Effector CD8-positive, alpha-beta T cell (primary cell): ENCODE measurements around the gene PDGFC.

Source experiments
- DNase-seq: peaks from one replicate; lab custom pipeline; 2025; lab: John Stamatoyannopoulos, UW

Gene PDGFC

DNA sequence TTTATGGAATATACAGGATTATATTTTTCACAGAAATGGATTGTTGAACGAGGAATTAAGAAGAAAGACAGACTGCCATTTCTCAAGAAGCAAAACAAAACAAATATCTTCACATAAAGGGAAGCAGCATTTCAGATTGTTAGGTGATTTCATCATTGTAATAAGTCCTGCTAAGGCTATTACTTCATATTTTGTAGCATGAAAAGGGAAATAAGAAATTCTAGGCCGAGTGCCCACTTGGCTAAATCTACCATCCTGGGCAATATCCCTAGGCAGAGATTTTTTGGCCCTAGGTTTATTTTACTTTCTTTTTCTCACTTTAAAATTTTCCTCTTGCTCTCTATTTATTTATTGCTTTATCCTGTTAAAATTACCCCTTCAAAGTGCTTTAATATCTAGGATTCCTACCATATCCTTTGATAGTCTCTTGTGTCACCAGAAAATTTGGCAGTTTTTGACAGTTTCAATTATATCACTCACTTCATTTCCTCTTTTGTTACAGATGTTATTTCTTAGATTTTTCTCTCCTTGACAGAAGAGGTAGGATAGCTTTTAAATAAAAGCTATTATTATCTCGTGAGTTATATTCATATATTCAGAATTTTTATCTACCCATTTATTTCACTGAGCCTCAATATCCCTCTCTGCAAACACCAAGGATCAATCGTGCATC, 142.3 kb downstream of the PDGFC start:
- no peak for DNase-seq

DNA sequence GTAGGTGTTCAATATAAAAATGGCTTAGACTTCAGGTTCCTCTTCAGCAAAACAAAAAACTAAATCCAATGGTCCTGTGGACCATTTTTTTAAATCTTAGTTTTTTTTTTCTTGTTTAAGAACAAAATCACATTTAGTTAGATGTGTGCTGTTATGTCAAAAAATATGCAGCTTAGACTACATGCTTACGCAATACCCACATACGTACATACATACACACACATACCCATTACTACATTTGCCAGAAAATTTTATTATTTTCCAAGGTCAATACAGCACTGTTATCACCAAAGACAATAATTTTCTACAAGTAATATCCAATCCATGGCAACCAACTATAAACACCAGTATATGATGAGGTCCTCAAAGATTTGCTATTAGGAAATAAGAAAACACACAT, 144.1 kb downstream of the PDGFC start:
- no peak for DNase-seq

DNA sequence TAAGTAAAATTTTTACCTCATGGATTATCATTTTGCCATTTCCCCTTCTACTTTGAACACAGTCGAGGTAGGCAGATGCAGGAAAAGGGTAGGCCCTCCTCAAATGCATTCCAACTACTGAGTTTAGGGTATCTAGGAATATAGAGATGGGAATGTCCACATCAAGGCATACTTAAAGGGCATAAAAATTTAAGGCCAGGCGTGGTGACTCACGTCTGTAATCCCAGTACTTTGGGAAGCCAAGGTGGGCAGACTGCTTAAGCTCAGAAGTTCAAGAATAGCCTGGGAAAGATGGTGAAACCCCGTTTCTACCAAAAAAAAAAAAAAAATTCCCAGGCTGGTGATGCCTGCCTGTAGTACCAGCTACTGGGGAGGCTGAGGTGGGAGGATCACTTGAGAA, 146.5 kb downstream of the PDGFC start:
- DNase-seq: no peak

DNA sequence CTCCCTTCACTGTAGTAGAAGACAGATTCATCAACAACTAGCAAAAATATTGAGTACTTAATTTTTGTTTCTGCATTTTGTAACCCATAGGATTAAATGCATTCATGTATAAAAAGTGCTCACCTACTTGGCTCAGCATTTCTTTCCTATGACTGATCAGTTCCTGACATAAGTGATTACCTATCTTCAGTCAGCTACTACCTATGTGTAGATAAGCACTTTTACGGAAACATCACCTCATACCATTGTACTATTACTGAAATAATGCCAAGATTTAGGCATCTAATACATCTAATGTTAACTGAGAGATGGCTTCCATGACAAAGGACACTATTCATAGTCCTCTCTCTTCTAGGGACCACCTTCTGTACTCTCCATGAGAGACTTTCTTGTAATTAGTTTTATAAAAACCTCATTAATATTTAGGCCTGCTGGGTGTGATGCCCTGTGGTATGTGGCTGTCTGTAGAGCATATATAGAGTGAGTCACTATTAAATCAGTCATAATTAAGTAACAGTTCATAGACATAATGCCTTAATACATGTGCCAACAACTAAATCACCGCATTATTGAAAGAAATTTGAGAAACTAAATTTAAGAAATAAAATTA, 147.0 kb downstream of the PDGFC start:
- DNase-seq: no peak

GRCh38 chr4:156820931-156821330, 150.7 kb downstream of the PDGFC start:
- DNase-seq: no peak

- no peak for DNase-seq
Measured at GRCh38 chr4:156816360-156816755, 155.2 kb downstream of the PDGFC start.

GRCh38 chr4:156815717-156816359, 155.8 kb downstream of the PDGFC start:
- no peak for DNase-seq

DNA sequence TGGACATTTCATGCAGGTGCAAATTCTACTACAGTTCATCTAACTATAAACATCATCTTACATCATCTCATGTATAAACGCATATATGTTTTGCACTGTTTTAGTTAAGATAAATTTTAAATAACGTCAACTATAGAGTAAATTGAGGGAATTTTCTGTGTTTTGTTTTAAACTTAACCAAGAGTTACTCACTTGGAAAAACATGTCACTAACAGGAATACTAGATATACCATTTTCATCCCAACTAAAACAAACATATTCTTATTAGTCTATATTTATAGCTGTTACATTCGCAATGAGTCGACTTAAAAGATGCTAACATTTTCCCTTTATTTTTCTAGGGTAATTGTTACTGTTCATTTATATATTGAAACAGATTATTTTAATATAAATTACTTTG, 159.6 kb downstream of the PDGFC start:
- no peak for DNase-seq

GRCh38 chr4:156811286-156811685, 160.3 kb downstream of the PDGFC start:
- DNase-seq: no peak

GRCh38 chr4:156805696-156806095, 165.9 kb downstream of the PDGFC start:
- DNase-seq: no peak

- no peak for DNase-seq
Measured at GRCh38 chr4:156803056-156803455, 168.5 kb downstream of the PDGFC start.

- DNase-seq: no peak
Measured at GRCh38 chr4:156800463-156800862, 171.1 kb downstream of the PDGFC start.

- no peak for DNase-seq
Measured at GRCh38 chr4:156799121-156799589, 172.4 kb downstream of the PDGFC start.

GRCh38 chr4:156798438-156798837, 173.2 kb downstream of the PDGFC start:
- no peak for DNase-seq

DNA sequence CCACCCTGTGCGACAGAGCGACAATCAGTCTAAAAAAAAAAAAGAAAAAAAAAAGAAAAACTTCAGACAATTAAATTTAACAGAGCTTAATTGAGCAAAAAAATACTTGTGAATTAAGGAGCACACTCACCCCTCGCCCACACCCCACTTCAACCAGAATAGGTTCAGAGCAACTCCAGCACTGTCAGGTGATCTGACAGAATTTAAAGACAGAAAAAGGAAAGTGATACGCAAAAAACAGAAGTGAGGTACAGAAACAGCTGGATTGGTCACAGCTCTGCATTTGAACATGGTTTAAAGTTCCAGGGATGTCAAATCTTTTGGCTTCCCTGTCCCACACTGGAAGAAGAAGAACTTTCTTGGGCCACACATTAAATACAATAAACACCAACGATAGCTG, 174.4 kb downstream of the PDGFC start:
- no peak for DNase-seq

DNA sequence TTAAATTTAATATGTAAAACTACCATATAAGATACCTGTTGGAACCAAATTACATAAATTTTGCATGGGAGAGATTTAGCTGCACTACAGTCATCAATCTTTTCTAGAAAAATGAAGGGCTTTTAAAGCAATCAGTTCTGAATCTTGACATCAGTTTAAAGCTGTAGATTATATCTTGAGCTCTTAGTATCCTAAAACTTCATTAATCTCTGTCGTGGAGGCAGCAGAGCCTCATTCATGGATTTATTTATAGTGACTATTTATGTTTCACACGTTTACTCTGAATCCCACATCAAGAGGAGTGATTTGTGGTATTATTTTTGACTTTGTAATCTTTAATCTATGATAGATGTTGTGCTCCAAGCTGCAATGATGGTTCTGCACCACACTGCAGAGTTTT, 175.9 kb downstream of the PDGFC start:
- DNase-seq: no peak

GRCh38 chr4:156794863-156795262, 176.7 kb downstream of the PDGFC start:
- no peak for DNase-seq

DNA sequence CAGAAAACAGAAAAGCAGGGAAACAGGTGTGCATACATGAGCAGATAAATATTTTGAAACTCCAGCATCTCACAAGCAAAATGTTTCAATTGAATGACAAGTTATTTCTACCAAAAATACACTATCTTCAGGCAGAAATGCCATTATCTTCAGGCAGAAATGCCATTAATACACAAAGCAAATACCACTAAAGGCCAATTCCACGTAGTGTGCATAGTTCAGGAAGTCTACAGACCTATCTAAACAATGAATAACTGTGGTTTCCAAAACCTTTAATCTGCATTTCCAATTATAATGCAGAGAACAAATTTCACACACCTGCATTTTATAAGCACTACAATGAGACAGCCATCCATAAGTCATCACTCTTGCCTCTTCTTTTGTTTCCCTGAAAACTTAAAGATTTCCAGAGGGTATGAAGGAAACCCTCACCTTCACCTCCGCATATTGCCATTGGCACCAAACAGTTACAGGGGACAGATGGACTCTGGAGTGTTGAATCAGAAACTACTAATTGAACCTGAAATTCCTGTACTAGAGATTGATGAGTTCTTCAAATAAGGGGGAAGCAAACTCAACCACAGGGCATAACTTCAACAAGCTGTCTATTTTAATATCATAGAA, 179.0 kb downstream of the PDGFC start:
- no peak for DNase-seq

DNA sequence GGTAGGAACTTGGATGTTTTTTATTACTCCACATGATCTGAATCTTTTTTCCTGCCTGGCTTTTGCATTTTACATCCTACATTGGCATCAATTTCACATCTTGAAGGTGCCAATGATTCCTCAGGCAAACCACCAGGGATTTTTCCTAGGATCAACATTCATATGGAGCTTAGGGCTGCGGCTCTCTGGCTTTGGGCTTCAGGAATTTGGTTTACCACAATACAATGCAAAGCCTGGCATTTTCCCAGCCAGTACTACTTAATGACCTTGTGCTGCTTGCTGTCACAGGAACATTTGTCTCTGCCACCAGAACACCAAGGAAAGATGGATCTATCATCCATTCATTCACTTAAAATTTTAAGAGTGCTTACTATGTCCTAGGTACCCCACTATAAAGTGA, 180.7 kb downstream of the PDGFC start:
- DNase-seq: no peak

DNA sequence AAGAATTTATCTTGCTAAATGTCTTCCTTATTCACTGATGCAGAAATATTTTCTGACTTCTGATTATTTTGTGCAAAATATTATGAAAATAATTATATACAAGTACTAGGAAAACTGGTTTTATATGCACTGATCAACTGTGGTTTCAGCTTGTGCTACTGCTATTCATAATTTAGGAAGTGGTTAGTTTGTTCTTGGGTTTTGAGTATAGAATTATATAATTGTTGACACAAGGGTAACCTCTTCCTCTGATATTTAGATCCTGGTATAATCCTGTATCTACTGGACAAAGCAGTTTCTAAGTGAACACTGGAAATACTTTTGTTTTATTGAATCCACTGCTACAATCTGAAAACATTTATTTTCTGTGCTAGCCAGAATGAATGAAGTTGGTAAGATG, 182.8 kb downstream of the PDGFC start:
- DNase-seq: no peak

- no peak for DNase-seq
Measured at GRCh38 chr4:156786713-156787112, 184.9 kb downstream of the PDGFC start.

DNA sequence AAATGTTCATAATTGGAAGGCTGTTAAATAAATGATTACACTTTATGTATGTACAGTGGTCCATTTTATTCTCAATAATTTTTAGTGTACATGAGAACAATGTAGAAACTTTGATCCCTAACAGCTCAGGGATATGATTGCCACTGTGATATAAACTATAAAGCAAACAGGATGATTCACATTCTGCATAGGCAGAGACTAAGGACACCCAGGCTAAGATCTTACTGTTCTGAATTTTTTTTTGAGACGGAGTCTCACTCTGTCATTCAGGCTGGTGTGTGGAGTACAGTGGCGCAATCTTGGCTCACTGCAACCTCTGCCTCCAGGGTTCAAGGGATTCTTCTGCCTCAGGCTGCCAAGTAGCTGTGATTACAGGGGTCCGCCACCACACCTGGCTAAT, 186.6 kb downstream of the PDGFC start:
- DNase-seq: no peak

DNA sequence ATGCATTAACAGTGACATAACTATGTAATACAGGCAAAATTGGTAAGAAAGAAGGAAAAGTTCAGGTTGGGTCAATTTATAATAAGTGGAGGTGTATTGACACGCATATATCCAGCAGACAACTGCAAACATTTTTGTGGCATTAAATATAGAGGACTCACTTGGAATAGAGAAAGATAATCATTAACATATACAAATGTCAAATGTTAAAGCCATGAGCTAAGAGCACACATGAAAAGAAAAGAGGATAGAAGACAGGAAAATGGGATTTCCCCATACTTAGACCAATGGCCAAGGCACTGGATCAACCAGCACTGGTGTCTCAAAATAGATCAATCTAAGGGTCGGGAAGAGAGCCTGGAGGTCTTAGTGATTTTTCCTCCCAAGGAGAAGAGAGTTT, 187.6 kb downstream of the PDGFC start:
- no peak for DNase-seq
